Fibroblast of lung (primary cell): ENCODE results near the gene OR1I1. TPM values are rescaled to one million over a fixed set of nuclear protein-coding genes. Genes with fewer than 3 reads are reported as not detected.

Source experiments
- DNase-seq, 2 donors: peaks; one replicate each; pipeline versions ENCODE4 v3.0.0 to v3.0.0-alpha.2; 2010; ENCODE audit warnings: low read depth in 2 of 2
- H2AFZ ChIP-seq: 2 replicates; pipeline ENCODE4 v1.5.1; 2012; ENCODE audit warnings: low read length, control low read depth, inconsistent platforms
- H3K27ac ChIP-seq: 2 replicates; pipeline ENCODE4 v1.5.1; 2011; ENCODE audit warnings: low read length, control low read depth; ENCODE audit not compliant: insufficient read depth
- H3K27me3 ChIP-seq: 2 replicates; pipeline ENCODE4 v1.5.1; 2011; ENCODE audit warnings: mild to moderate bottlenecking, low read length; ENCODE audit not compliant: control insufficient read depth, insufficient read depth
- H3K36me3 ChIP-seq: 2 replicates; pipeline ENCODE4 v1.5.1; 2011; ENCODE audit warnings: low read length; ENCODE audit not compliant: control insufficient read depth, insufficient read depth
- H3K4me1 ChIP-seq: 2 replicates; pipeline ENCODE4 v1.5.1; 2011; ENCODE audit warnings: low read length; ENCODE audit not compliant: control insufficient read depth, insufficient read depth; ENCODE audit errors: extremely low read depth
- H3K4me2 ChIP-seq: 2 replicates; pipeline ENCODE4 v1.5.1; 2011; ENCODE audit warnings: low read length, control low read depth; ENCODE audit not compliant: insufficient read depth; ENCODE audit errors: extremely low read depth
- H3K4me3 ChIP-seq, 4 experiments: fragments of 200-600 bp in 1 of 4; sonication (generic) in 1 of 4; replicated peaks in 1 of 4; 2 replicates each; pipeline ENCODE4 v1.5.1; 2011 to 2016; ENCODE audit warnings: low read length in 4 of 4, low read depth in 3 of 4, mild to moderate bottlenecking in 3 of 4, control low read depth in 2 of 4, inconsistent platforms in 1 of 4, mixed read lengths in 1 of 4; ENCODE audit not compliant: insufficient read depth in 1 of 4; ENCODE audit errors: control extremely low read depth in 1 of 4
- H3K79me2 ChIP-seq: 2 replicates; pipeline ENCODE4 v1.5.1; 2012; ENCODE audit warnings: mild to moderate bottlenecking, low read length, inconsistent platforms; ENCODE audit not compliant: control insufficient read depth, insufficient read depth
- H3K9ac ChIP-seq: 2 replicates; pipeline ENCODE4 v1.5.1; 2011; ENCODE audit warnings: mild to moderate bottlenecking, low read length, control low read depth; ENCODE audit not compliant: insufficient read depth
- H3K9me3 ChIP-seq: 2 replicates; pipeline ENCODE4 v1.5.1; 2012; ENCODE audit warnings: low read depth, low read length; ENCODE audit not compliant: control insufficient read depth, insufficient read depth
- H4K20me1 ChIP-seq: 2 replicates; pipeline ENCODE4 v1.5.1; 2011; ENCODE audit warnings: low read length; ENCODE audit not compliant: control insufficient read depth, insufficient read depth; ENCODE audit errors: extremely low read depth
- EZH2 ChIP-seq: IDR thresholded peaks from 2 replicates; pipeline ENCODE4 v1.5.1; 2012; ENCODE audit warnings: low read length, control low read depth, mild to moderate bottlenecking; ENCODE audit errors: missing control alignments
- polyA plus RNA-seq, 2 donors: library from polyadenylated mRNA; depleted of rRNA in 1 of 2; stranded (reverse) in 1 of 2; unstranded in 1 of 2; fragments of >200 nt; gene quantifications; 2 replicates each; pipeline ENCODE4 v1.2.1, GENCODE V29; 2011 to 2012; ENCODE audit warnings: missing spikeins in 1 of 2
- total RNA-seq: library from RNA; depleted of rRNA; stranded (reverse); fragments of >200 nt; gene quantifications from 2 replicates; pipeline ENCODE4 v1.2.1, GENCODE V29; 2014
- TF ChIP-seq, protein P1 (sequence below), 2 donors: IDR thresholded peaks in 1 of 2; conservative IDR thresholded peaks in 1 of 2; 1 replicate in 1 of 2; 2 replicates in 1 of 2; pipeline ENCODE4 v1.5.1; 2011 to 2012; ENCODE audit warnings: low read length in 2 of 2, control low read depth in 1 of 2, inconsistent platforms in 1 of 2, low read depth in 1 of 2, mild to moderate bottlenecking in 1 of 2

The OR1I1 gene
- total and polyA plus RNA-seq, 2 donors (not counting 1 experiment from before 2014, with no cell fraction given) = not detected

- Histone ChIP-seq H3K9me3 (no peaks in the 10 kb centered on the region), H4K20me1 (no peaks in the 10 kb centered on the region), H3K4me2 (peak overlapping the region; percentile 81), H3K9ac (peak overlapping the region; percentile 81), H3K4me1 (peaks cover 8% of the 10 kb centered on the region), H3K27ac (peak overlapping the region; percentile 94), H3K36me3 (peaks cover 5% of the 10 kb centered on the region), H3K79me2 (peaks cover 16% of the 10 kb centered on the region), H3K27me3 (no peaks in the 10 kb centered on the region), H3K4me3 (peak overlapping the region; percentile 82 to 95 (median 90)), H2AFZ (peak overlapping the region; percentile 95)
- DNase-seq = peak; percentile 96 to 97
- TF ChIP-seq EZH2 = no peak
- TF ChIP-seq, protein P1, sequence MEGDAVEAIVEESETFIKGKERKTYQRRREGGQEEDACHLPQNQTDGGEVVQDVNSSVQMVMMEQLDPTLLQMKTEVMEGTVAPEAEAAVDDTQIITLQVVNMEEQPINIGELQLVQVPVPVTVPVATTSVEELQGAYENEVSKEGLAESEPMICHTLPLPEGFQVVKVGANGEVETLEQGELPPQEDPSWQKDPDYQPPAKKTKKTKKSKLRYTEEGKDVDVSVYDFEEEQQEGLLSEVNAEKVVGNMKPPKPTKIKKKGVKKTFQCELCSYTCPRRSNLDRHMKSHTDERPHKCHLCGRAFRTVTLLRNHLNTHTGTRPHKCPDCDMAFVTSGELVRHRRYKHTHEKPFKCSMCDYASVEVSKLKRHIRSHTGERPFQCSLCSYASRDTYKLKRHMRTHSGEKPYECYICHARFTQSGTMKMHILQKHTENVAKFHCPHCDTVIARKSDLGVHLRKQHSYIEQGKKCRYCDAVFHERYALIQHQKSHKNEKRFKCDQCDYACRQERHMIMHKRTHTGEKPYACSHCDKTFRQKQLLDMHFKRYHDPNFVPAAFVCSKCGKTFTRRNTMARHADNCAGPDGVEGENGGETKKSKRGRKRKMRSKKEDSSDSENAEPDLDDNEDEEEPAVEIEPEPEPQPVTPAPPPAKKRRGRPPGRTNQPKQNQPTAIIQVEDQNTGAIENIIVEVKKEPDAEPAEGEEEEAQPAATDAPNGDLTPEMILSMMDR (conservative IDR thresholded peaks at IDR 0.05 in 1 of 2, IDR thresholded peaks at IDR 0.05 in 1 of 2; ENCODE audit: low read depth in 1 of 2, low read length in 2 of 2) = no peak
These were observed 43.4 kb downstream of the OR1I1 start for GRCh38 chr19:15125232-15126067.

- no peaks in the 10 kb centered on the region for H3K27me3 ChIP-seq
- no peak for DNase-seq
These were observed 44.3 kb downstream of the OR1I1 start for GRCh38 chr19:15126131-15126910.

More at GRCh38 chr19:15126131-15126910, 44.3 kb downstream of the OR1I1 start:
- Histone ChIP-seq H3K9me3 (no peaks in the 10 kb centered on the region), H2AFZ (no peak overlapping the region), H3K27ac (peak overlapping the region; percentile 94), H3K4me2 (peak overlapping the region; percentile 71), H3K9ac (no peak overlapping the region), H3K4me3 (peak overlapping the region in 3 of 4 experiments; percentile 31 to 61 (median 52)), H3K4me1 (peaks cover 8% of the 10 kb centered on the region), H3K79me2 (peaks cover 16% of the 10 kb centered on the region), H4K20me1 (no peaks in the 10 kb centered on the region), H3K36me3 (peaks cover 5% of the 10 kb centered on the region)
- no peak for TF ChIP-seq EZH2
- TF ChIP-seq, protein P1 (conservative IDR thresholded peaks at IDR 0.05 in 1 of 2, IDR thresholded peaks at IDR 0.05 in 1 of 2; ENCODE audit: low read depth in 1 of 2, low read length in 2 of 2) = no peak
